HG03196 (cell line): ENCODE results near the gene MAST4.

Source experiments
- ATAC-seq: cut with Tn5 transposase; IDR thresholded peaks from one replicate; pipeline ENCODE4 v1.9.1; 2021; ENCODE audit not compliant: unreplicated experiment

The MAST4 gene

GRCh38 chr5:66896171-66896570, 300.0 kb downstream of the MAST4 start:
- no peak for ATAC-seq

- no peak for ATAC-seq
Observed at GRCh38 chr5:66897356-66897755, 301.2 kb downstream of the MAST4 start.

GRCh38 chr5:66898241-66898995, 302.2 kb downstream of the MAST4 start:
- ATAC-seq: no peak

- ATAC-seq: no peak
Observed at GRCh38 chr5:66903218-66903617, 307.0 kb downstream of the MAST4 start.

GRCh38 chr5:66903709-66904108, 307.5 kb downstream of the MAST4 start:
- no peak for ATAC-seq

- ATAC-seq: no peak
Observed at GRCh38 chr5:66904189-66904588, 308.0 kb downstream of the MAST4 start.

GRCh38 chr5:66906021-66906420, 309.8 kb downstream of the MAST4 start:
- ATAC-seq: no peak

GRCh38 chr5:66908230-66908629, 312.0 kb downstream of the MAST4 start:
- no peak for ATAC-seq

GRCh38 chr5:66909364-66909763, 313.2 kb downstream of the MAST4 start:
- ATAC-seq: no peak

GRCh38 chr5:66912787-66913186, 316.6 kb downstream of the MAST4 start:
- ATAC-seq: no peak

- no peak for ATAC-seq
Observed at GRCh38 chr5:66915531-66915930, 319.3 kb downstream of the MAST4 start.

GRCh38 chr5:66922881-66923280, 326.7 kb downstream of the MAST4 start:
- no peak for ATAC-seq

- ATAC-seq: no peak
Observed at GRCh38 chr5:66923457-66923856, 327.3 kb downstream of the MAST4 start.

- no peak for ATAC-seq
Observed at GRCh38 chr5:66923922-66924321, 327.7 kb downstream of the MAST4 start.

- no peak for ATAC-seq
Observed at GRCh38 chr5:66927140-66927539, 330.9 kb downstream of the MAST4 start.

- ATAC-seq: no peak
Observed at GRCh38 chr5:66929281-66929680, 333.1 kb downstream of the MAST4 start.

- ATAC-seq: no peak
Observed at GRCh38 chr5:66929995-66930394, 333.8 kb downstream of the MAST4 start.

GRCh38 chr5:66931651-66932050, 335.5 kb downstream of the MAST4 start:
- ATAC-seq: no peak

- ATAC-seq: no peak
Observed at GRCh38 chr5:66932457-66932856, 336.3 kb downstream of the MAST4 start.

- no peak for ATAC-seq
Observed at GRCh38 chr5:66933066-66933465, 336.9 kb downstream of the MAST4 start.

- no peak for ATAC-seq
Observed at GRCh38 chr5:66939094-66939493, 342.9 kb downstream of the MAST4 start.

GRCh38 chr5:66945389-66946349, 349.5 kb downstream of the MAST4 start:
- ATAC-seq: peak; percentile 80
